HG02885 (cell line): ENCODE data around the gene RBBP6.

Experiments
- ATAC-seq: cut with Tn5 transposase; IDR thresholded peaks from one replicate; pipeline ENCODE4 v1.9.1; 2021; ENCODE audit warnings: mild to moderate bottlenecking; ENCODE audit not compliant: unreplicated experiment, poor library complexity

RBBP6 gene

GRCh38 chr16:24524855-24525677, 14.3 kb upstream of the RBBP6 start:
- no peak for ATAC-seq

- ATAC-seq: no peak
Measured at GRCh38 chr16:24525970-24526559, 13.3 kb upstream of the RBBP6 start.

- no peak for ATAC-seq
Measured at GRCh38 chr16:24526701-24527495, 12.5 kb upstream of the RBBP6 start.

GRCh38 chr16:24531166-24531565, 8.2 kb upstream of the RBBP6 start:
- ATAC-seq: no peak

- no peak for ATAC-seq
Measured at GRCh38 chr16:24534620-24535019, 4.7 kb upstream of the RBBP6 start.

- no peak for ATAC-seq
Measured at GRCh38 chr16:24535827-24536226, 3.5 kb upstream of the RBBP6 start.

GRCh38 chr16:24536671-24537070, 2.7 kb upstream of the RBBP6 start:
- no peak for ATAC-seq

- ATAC-seq: no peak
Measured at GRCh38 chr16:24537474-24538337, 1.7 kb upstream of the RBBP6 start.

- no peak for ATAC-seq
Measured at GRCh38 chr16:24538756-24539294, 541 bp upstream of the RBBP6 start.

- peak; percentile 36 for ATAC-seq
Measured at GRCh38 chr16:24539850-24540601, 660 bp downstream of the RBBP6 start.

- ATAC-seq: no peak
Measured at GRCh38 chr16:24540602-24541210, 1.3 kb downstream of the RBBP6 start.

GRCh38 chr16:24541233-24541933, 2.0 kb downstream of the RBBP6 start:
- no peak for ATAC-seq

GRCh38 chr16:24543949-24544348, 4.6 kb downstream of the RBBP6 start:
- no peak for ATAC-seq

- no peak for ATAC-seq
Measured at GRCh38 chr16:24544640-24545039, 5.3 kb downstream of the RBBP6 start.

- no peak for ATAC-seq
Measured at GRCh38 chr16:24550295-24550694, 10.9 kb downstream of the RBBP6 start.

GRCh38 chr16:24552705-24553246, 13.4 kb downstream of the RBBP6 start:
- no peak for ATAC-seq

- no peak for ATAC-seq
Measured at GRCh38 chr16:24553983-24554382, 14.6 kb downstream of the RBBP6 start.

GRCh38 chr16:24555346-24555872, 16.0 kb downstream of the RBBP6 start:
- ATAC-seq: no peak
